BJ (cell line): ENCODE measurements around the gene SLC25A23. TPM values are rescaled to one million over a fixed set of nuclear protein-coding genes. Genes with fewer than 3 reads are reported as not detected.

Experiments
- CTCF ChIA-PET: fragments of 350-600 bp; formaldehyde crosslinking; extraction: SDS; loops from one replicate; lab custom pipeline; 2021; ENCODE audit warnings: antibody characterized with exemption, inconsistent platforms; lab: Yijun Ruan, JAX
- POLR2A ChIA-PET: fragments of 300-600 bp; sonication (Branson Sonifier 250); formaldehyde crosslinking; extraction: SDS; loops from one replicate; lab custom pipeline; 2021; ENCODE audit warnings: antibody characterized with exemption; lab: Charles Lee
- DNase-seq: peaks from one replicate; pipeline ENCODE4 v3.0.0-alpha.2; 2011; ENCODE audit warnings: low read depth
- H3K27me3 ChIP-seq: 2 replicates; pipeline ENCODE4 v1.6.0; 2011; ENCODE audit warnings: low read length; ENCODE audit not compliant: control insufficient read depth, insufficient read depth
- H3K36me3 ChIP-seq: 2 replicates; pipeline ENCODE4 v1.5.1; 2011; ENCODE audit warnings: low read length; ENCODE audit not compliant: control insufficient read depth, insufficient read depth
- H3K4me3 ChIP-seq: 2 replicates; pipeline ENCODE4 v1.5.1; 2011; ENCODE audit warnings: low read depth, mild to moderate bottlenecking, control low read depth, low read length
- CTCF ChIP-seq: IDR thresholded peaks from 2 replicates; pipeline ENCODE4 v1.5.1; 2011; ENCODE audit warnings: low read depth, mild to moderate bottlenecking, control low read depth, inconsistent platforms, low read length, moderate library complexity; ENCODE audit not compliant: insufficient read depth
- polyA plus RNA-seq: library from polyadenylated mRNA; depleted of rRNA; stranded (reverse); fragments of >200 nt; gene quantifications from 2 replicates; pipeline ENCODE4 v1.2.3, GENCODE V29; 2011

The SLC25A23 gene
- polyA plus RNA-seq, 1 experiment, result 7.4 TPM

- TF ChIP-seq CTCF, result no peak
- H3K27me3 ChIP-seq, result no peaks in the 10 kb centered on the region
- no peak for DNase-seq
- ChIA-PET CTCF (no interaction called here), POLR2A (no interaction called here)
- H3K36me3 ChIP-seq, result no peaks in the 10 kb centered on the region
- H3K4me3 ChIP-seq, result no peak overlapping the region
Observed at GRCh38 chr19:6448045-6448444, 11.5 kb downstream of the SLC25A23 start.

GRCh38 chr19:6446452-6446851, 13.1 kb downstream of the SLC25A23 start:
- CTCF ChIA-PET, result no interaction called here
- H3K36me3 ChIP-seq, result no peaks in the 10 kb centered on the region
- POLR2A ChIA-PET, result no interaction called here
- no peak for DNase-seq
- no peak overlapping the region for H3K4me3 ChIP-seq
- TF ChIP-seq CTCF, result no peak
- no peaks in the 10 kb centered on the region for H3K27me3 ChIP-seq

- H3K4me3 ChIP-seq, result no peak overlapping the region
- no peaks in the 10 kb centered on the region for H3K27me3 ChIP-seq
- ChIA-PET POLR2A (no interaction called here), CTCF (no interaction called here)
- no peak for TF ChIP-seq CTCF
- H3K36me3 ChIP-seq, result no peaks in the 10 kb centered on the region
- DNase-seq, result no peak
Observed at GRCh38 chr19:6443986-6444385, 15.6 kb downstream of the SLC25A23 start.

- CTCF ChIA-PET, result no interaction called here
- H3K4me3 ChIP-seq, result no peak overlapping the region
- no peak for TF ChIP-seq CTCF
- H3K27me3 ChIP-seq, result no peaks in the 10 kb centered on the region
- no peaks in the 10 kb centered on the region for H3K36me3 ChIP-seq
- no peak for DNase-seq
- POLR2A ChIA-PET, result no interaction called here
Observed at GRCh38 chr19:6442087-6442688, 17.4 kb downstream of the SLC25A23 start.

GRCh38 chr19:6440905-6441304, 18.7 kb downstream of the SLC25A23 start:
- Histone ChIP-seq H3K4me3 (no peak overlapping the region), H3K27me3 (no peaks in the 10 kb centered on the region), H3K36me3 (no peaks in the 10 kb centered on the region)
- no peak for DNase-seq
- ChIA-PET POLR2A (no interaction called here), CTCF (no interaction called here)
- TF ChIP-seq CTCF, result no peak
